ENCODE data around the gene EEIG1.

DNA sequence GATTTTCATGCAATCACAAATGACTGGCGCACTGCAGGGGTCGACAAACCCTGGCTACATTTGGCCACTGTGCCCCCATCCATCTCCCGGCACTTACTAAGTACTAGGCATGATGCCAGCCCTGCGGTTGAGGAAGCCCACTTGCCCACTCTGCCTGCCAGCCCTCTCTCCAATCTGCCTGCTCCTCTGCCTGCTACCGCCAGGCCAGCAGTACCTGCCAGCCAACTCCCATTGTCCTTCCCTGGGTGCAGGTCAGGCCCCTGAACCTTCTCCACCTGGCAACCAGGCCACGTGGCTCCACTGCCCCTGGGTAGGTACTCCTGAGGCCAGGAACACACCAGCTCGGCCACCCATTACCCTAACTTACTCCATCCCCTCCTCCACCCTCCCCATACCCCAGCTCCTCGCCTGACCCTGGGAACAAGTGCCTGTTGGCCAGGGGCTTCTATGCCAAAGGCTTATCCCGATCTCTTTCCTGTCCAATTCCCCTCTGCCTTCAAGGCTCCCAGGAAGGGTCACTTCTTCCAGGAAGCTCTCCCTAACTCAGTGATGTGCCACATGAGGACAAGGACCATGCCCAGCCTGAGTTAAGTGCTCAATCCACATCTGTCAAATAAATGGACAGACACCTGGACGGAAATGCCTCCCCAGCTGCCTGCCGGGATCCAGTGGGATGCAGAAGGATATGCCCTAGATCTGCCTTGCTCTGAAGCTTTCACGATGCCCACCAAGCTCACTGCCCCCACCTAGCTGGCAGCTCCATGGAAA is 6.6 kb downstream of the EEIG1 start:
- TF ChIP-seq, protein P1, sequence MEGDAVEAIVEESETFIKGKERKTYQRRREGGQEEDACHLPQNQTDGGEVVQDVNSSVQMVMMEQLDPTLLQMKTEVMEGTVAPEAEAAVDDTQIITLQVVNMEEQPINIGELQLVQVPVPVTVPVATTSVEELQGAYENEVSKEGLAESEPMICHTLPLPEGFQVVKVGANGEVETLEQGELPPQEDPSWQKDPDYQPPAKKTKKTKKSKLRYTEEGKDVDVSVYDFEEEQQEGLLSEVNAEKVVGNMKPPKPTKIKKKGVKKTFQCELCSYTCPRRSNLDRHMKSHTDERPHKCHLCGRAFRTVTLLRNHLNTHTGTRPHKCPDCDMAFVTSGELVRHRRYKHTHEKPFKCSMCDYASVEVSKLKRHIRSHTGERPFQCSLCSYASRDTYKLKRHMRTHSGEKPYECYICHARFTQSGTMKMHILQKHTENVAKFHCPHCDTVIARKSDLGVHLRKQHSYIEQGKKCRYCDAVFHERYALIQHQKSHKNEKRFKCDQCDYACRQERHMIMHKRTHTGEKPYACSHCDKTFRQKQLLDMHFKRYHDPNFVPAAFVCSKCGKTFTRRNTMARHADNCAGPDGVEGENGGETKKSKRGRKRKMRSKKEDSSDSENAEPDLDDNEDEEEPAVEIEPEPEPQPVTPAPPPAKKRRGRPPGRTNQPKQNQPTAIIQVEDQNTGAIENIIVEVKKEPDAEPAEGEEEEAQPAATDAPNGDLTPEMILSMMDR (conservative IDR thresholded peaks at IDR 0.05), result no peak
- TF ChIP-seq EZH2 (IDR thresholded peaks at IDR 0.05; ENCODE audit: low read depth), result no peak
